Hair follicle dermal papilla cell (primary cell): ENCODE data around the gene SLC36A3. TPM values are rescaled to one million over a fixed set of nuclear protein-coding genes. Genes with fewer than 3 reads are reported as not detected.

ENCODE experiments used
- total RNA-seq: library from RNA; depleted of rRNA; stranded (reverse); fragments of >200 nt; gene quantifications from 2 replicates; pipeline ENCODE4 v1.2.3, GENCODE V29; 2012

SLC36A3 gene
- total RNA-seq = not detected in 2 replicates

GRCh38 chr5:151303666-151304065 lies at the start of gene SLC36A3:
SLC36A3 (minus strand) TSS chr5:151303766; CDS start chr5:151303354, 412 bp downstream.

GRCh38 chr5:151347369-151347768 lies 43.8 kb upstream of the SLC36A3 start, which contains the start of gene SLC36A2:
SLC36A2 (minus strand) TSS chr5:151347559; CDS start chr5:151347460, 99 bp downstream.

GRCh38 chr5:151252762-151253604 lies 50.6 kb downstream of the SLC36A3 start, which contains the start of gene GM2A:
GM2A (plus strand) TSS chr5:151253185; CDS start chr5:151253217, 32 bp downstream.

Other genes with a start within 250 kb of the SLC36A3 start
- 111 and 128 TPM in 2 replicates for gene TNIP1, start 222.7 kb downstream of the SLC36A3 start, total RNA-seq
- 666 and 722 TPM in 2 replicates for gene ANXA6, start 146.0 kb downstream of the SLC36A3 start, total RNA-seq
- 4.4 and 6.7 TPM in 2 replicates for gene CCDC69, start 79.7 kb downstream of the SLC36A3 start, total RNA-seq
- gene GM2A, start 50.6 kb downstream of the SLC36A3 start, total RNA-seq = 28.2 and 28.3 TPM in 2 replicates
- gene SLC36A2, start 43.8 kb upstream of the SLC36A3 start, total RNA-seq = not detected in 2 replicates
- gene SLC36A1, start 143.8 kb upstream of the SLC36A3 start, total RNA-seq = 19.1 and 23.7 TPM in 2 replicates